Glomerular visceral epithelial cell (primary cell): Measurements from ENCODE around the gene B4GALT1.

Experiments
- DNase-seq: peaks from one replicate; pipeline ENCODE4 v3.0.0-alpha.2; 2016; ENCODE audit errors: extremely low spot score

B4GALT1 gene

DNA sequence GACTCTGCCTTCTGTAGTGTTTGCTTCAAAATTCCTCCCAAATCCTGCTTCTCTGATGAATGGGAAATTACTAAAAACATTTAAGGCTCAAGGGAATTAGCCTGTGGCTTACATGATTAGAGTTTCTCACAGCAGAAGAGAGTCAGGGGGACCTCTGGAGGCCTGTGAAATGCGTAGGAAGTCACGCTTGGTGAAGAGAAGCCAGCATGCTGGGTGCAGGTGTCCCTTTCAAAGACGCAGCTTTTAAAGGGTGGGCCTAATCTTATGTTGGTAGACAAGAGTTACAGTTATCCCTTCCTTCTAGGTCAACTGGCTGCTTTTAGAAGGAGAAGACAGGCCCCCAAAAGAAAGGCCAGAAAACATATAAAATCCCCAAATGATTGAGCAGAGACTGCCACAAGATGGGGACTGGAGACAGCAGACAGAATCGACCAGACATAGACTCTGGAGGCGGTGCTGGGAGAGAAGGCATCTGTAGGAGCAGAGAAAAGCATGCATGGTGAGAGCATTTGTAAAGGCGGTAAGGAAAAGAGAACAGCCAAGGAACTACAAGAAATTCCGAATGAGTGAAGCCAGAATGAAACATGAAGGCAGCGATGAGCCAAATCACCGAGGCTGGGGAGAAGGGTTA is 42.3 kb downstream of the B4GALT1 start:
- DNase-seq: no peak

- no peak for DNase-seq
Measured at GRCh38 chr9:33124046-33124445, 43.1 kb downstream of the B4GALT1 start.

GRCh38 chr9:33123407-33124031 is 43.6 kb downstream of the B4GALT1 start:
- DNase-seq: no peak

DNA sequence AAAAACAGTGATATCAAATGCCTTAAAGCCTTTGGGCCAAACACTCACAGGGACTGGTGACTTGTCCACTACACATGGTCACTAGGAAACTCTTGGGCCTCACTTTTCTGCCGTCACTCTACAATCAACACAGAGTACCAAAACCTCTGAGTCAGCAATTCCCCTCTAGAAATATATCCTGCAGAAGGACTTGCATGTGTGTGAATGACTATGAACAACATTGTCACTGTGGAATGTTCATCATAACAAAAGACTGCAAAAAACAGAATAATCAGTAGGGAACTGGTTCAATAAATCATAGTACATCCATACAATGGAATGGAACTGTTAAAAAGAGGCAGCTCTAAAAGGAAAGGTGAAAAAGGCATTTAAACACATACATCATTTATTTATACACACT is 46.5 kb downstream of the B4GALT1 start:
- DNase-seq: no peak

GRCh38 chr9:33117796-33118195 is 49.3 kb downstream of the B4GALT1 start:
- DNase-seq: no peak

GRCh38 chr9:33117306-33117705 is 49.8 kb downstream of the B4GALT1 start:
- peak; percentile 52 for DNase-seq

- no peak for DNase-seq
Measured at GRCh38 chr9:33116860-33117259, 50.3 kb downstream of the B4GALT1 start.

DNA sequence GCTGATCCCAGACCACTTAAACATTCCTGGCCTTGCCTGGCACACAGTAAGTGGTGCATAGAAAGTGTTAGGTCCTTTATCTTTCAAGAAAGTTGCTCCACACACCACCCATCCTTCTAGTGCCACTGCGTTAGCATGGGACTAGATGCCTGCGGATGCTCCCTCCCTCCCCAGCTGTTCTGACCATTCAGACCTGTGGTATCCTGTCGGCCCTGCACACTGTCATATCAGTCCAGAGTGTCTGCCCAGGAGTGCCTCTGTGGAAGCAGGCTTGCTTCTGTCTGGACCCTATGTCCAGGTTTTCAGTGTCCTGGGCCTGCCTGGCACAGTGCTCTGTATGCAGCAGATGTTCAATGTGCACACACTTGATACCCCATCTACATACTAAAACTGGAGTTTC is 52.4 kb downstream of the B4GALT1 start:
- no peak for DNase-seq

- DNase-seq: no peak
Measured at GRCh38 chr9:33113799-33114547, 53.2 kb downstream of the B4GALT1 start.

DNA sequence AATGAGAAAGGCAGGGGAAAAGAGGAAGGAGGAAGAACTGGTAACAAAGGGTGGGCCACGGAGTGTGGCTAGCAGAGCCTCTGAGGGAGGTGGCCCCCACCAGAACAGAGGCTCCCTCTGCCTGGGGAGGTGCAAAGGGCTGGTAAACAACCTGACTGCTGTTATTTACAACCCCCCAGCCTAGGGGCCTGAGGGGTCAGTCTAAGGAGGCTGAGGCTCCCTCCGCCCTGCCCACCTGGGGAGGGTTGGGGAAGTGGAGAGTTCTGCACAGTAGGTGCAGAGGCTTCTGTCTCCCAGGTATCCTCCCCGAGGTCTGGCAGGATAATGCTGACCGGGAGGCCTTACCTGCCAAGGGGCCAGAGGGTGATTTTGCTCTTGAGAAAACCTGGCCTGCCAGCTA is 55.0 kb downstream of the B4GALT1 start:
- DNase-seq: no peak

DNA sequence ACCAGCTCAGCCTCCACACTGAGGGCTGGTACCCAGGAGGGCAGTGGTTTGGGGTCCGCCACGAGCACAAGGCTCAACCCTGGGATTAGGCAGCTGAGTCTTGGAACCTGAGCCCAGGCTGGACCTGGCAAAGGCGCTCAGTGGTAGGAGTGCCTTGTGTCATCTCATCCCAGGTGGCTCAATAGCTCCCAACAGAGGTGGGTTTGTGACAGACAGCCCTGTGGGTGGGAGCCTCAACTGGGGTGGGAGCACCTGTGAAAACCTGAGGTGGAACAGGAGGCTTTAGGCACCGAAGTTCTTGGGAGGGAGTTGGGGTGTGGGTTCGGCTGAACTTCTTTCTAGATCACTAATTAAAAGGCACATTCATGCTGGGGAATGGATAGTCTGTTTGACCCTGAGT is 55.5 kb downstream of the B4GALT1 start:
- DNase-seq: no peak

GRCh38 chr9:33110686-33111085 is 56.5 kb downstream of the B4GALT1 start:
- DNase-seq: no peak

DNA sequence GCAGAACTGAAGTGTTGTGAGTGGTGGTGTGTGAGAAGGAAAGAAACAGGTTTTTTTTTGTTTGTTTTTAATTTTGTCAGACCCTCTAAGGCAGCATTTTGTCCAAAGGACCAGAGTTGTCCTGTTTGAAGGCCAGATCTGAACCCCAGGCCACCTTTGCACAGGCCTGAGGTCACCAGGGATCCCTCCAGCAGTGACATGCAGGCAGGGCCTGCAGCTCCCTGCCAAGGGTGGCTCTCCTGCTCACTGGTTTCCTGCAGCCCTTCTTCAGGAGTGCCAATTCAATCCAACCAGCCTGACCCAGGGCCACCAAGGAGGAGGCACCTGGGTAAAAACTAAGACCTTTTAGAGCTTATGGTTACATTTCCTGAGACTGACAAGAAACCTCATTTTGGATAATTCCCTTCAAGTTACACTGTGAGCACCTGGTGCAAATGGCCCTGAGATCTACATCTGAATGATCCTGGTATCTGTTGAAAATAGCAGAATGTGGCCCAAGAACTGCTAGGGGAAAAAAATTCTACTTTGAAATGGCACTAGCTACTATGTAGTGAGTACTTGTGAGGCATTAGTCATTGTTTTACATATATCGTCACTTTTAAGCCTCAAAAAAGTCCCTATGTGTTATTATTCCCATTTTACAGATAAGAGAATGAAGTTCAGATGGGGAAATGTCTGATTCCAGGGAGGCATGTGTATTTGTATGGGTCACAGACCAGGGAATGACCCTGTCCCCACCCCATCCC is 57.1 kb downstream of the B4GALT1 start:
- DNase-seq: no peak

GRCh38 chr9:33109097-33109496 is 58.0 kb downstream of the B4GALT1 start:
- DNase-seq: no peak

- no peak for DNase-seq
Measured at GRCh38 chr9:33108472-33108871, 58.7 kb downstream of the B4GALT1 start.

DNA sequence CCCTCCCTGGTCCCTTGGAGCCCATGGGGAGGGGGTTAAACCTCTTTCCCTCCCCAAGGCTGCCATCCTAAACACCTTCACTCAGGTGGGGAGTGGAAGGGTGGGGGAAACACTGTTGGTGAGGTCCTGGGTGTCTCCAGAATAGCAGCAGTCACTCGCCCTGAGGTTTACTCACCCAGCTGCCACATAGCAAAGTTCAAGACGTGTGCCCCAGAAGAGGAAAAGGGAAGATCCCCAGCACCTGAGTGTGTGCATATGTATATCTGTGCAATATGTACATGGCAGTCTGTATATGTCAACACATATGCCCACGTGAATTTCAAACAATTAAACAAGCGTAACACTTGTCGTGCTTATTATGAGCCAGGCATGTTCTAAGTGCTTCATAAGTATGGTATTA is 59.4 kb downstream of the B4GALT1 start:
- no peak for DNase-seq

GRCh38 chr9:33106827-33107621 is 60.1 kb downstream of the B4GALT1 start:
- DNase-seq: peak; percentile 98

GRCh38 chr9:33106372-33106771 is 60.8 kb downstream of the B4GALT1 start:
- DNase-seq: no peak

DNA sequence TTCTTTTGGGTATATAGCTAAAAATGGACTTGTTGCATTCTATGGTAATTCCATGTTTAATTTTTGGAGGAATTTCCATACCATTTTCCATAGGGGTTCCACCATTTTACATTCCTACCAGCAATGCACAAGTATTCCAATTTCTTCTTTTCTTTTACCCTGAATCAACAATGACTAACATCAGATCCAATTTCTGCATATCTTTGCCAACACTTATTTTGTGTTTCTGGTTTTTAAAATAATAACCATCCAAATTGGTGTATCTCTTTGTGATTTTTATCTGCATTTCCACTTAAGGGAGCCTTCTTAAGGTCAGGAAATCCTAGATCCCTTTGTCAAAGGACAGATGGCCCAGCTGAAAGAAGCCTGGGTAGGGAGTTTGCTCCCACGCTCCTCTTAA is 61.2 kb downstream of the B4GALT1 start:
- DNase-seq: no peak

GRCh38 chr9:33105504-33105903 is 61.6 kb downstream of the B4GALT1 start:
- no peak for DNase-seq

DNA sequence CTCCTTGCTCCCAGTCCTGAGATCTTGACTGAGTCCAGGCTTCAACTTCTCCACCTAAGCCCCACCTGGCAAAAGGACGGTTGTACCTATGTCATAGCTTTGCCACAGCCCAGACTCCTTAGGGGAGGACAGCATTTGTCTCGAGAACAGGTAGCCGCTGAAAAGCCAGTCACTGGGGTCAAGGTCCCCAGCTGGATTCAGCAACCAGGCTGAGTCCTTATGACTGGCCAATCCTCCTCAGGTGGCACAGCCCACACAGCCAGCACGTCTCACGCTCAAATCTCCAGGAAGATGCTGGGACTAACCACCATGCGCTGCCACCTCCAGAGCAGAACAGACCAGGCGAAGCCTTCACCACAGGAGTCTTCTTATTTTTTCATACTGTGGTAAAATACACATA is 62.7 kb downstream of the B4GALT1 start:
- no peak for DNase-seq
